K562 (cell line): ENCODE measurements around the gene NPTXR. TPM values are rescaled to one million over a fixed set of nuclear protein-coding genes. Genes with fewer than 3 reads are reported as not detected.

Source experiments
- MYNN ChIP-seq, 2 experiments: sonication (generic); formaldehyde crosslinking in 1 of 2; IDR thresholded peaks; 2 replicates each; pipeline versions ENCODE4 v1.5.0 to v1.6.1; 2016 to 2020; ENCODE audit warnings: antibody characterized with exemption in 1 of 2, missing genetic modification reagents in 1 of 2
- RBFOX2 ChIP-seq: fragments of 200-400 bp; formaldehyde crosslinking; IDR thresholded peaks from 2 replicates; pipeline ENCODE4 v1.6.1; 2017; ENCODE audit warnings: low read depth, mild to moderate bottlenecking, low read length, moderate library complexity
- RREB1 ChIP-seq: fragments of 250-450 bp; sonication (Bioruptor Pico); IDR thresholded peaks from 2 replicates; pipeline ENCODE4 v1.4.0; 2020
- SAFB2 ChIP-seq: fragments of 200-400 bp; formaldehyde crosslinking; IDR thresholded peaks from 2 replicates; pipeline ENCODE4 v1.6.1; 2018; ENCODE audit warnings: borderline replicate concordance, low read length, low read depth, moderate library complexity; ENCODE audit not compliant: severe bottlenecking
- STAT6 ChIP-seq: sonication (generic); formaldehyde crosslinking; IDR thresholded peaks from 2 replicates; pipeline ENCODE4 v1.8.1; 2023; ENCODE audit warnings: mild to moderate bottlenecking, missing genetic modification reagents
- ZNF124 ChIP-seq: sonication (generic); formaldehyde crosslinking; IDR thresholded peaks from 2 replicates; pipeline ENCODE4 v1.8.1; 2022; ENCODE audit warnings: missing genetic modification reagents
- ZNF197 ChIP-seq: fragments of 200-800 bp; sonication (Bioruptor generic); IDR thresholded peaks from 2 replicates; pipeline ENCODE4 v1.6.1; 2016; ENCODE audit warnings: low read depth, missing genetic modification characterization, missing compliant biosample characterization
- ZNF395 ChIP-seq: fragments of 200-800 bp; sonication (Bioruptor generic); IDR thresholded peaks from 2 replicates; pipeline ENCODE4 v1.6.1; 2017; ENCODE audit warnings: missing genetic modification characterization, missing compliant biosample characterization
- polyA plus RNA-seq, 8 experiments: library from polyadenylated mRNA; depleted of rRNA in 4 of 8; stranded (reverse) in 5 of 8; unstranded in 3 of 8; fragments of >200 nt; fragmentation: Nextera tagmentation in 2 of 8; fragmentation: Illumina TruSeq in 1 of 8; extraction: Ambion mirVana in 2 of 8; extraction: Trizol in 1 of 8; gene quantifications; 2 replicates each; pipeline versions ENCODE4 v1.2.1 to v1.2.3, GENCODE V29; 2011 to 2014; ENCODE audit warnings: inconsistent platforms in 1 of 8, missing spikeins in 1 of 8
- total RNA-seq, 7 experiments: library from RNA; depleted of rRNA in 6 of 7; stranded (reverse); fragments of >200 nt in 6 of 7; fragmentation: Illumina TruSeq in 2 of 7; extraction: Trizol in 2 of 7; gene quantifications; 2 replicates each; pipeline versions ENCODE4 v1.2.1 to v1.2.3, GENCODE V29; 2011 to 2021; ENCODE audit warnings: low replicate concordance in 1 of 7
- TF ChIP-seq, protein P1 (sequence below): sonication (generic); formaldehyde crosslinking; IDR thresholded peaks from 2 replicates; pipeline ENCODE4 v1.8.0; 2022; ENCODE audit warnings: missing genetic modification reagents, mild to moderate bottlenecking, borderline replicate concordance
- TF ChIP-seq, protein P2 (sequence below): sonication (generic); formaldehyde crosslinking; IDR thresholded peaks from 2 replicates; pipeline ENCODE4 v1.8.1; 2022; ENCODE audit warnings: missing genetic modification reagents
- TF ChIP-seq, protein P3 (sequence below): sonication (generic); formaldehyde crosslinking; IDR thresholded peaks from 2 replicates; pipeline ENCODE4 v1.8.0; 2022; ENCODE audit warnings: missing genetic modification reagents, mild to moderate bottlenecking, moderate library complexity, borderline replicate concordance

The NPTXR gene
- total and polyA plus RNA-seq, 9 of the 15 experiments (the other 6 are each of a cell fraction or from before 2014, with no cell fraction given) = 0.01 to 3.1 (median 1.1) TPM

DNA sequence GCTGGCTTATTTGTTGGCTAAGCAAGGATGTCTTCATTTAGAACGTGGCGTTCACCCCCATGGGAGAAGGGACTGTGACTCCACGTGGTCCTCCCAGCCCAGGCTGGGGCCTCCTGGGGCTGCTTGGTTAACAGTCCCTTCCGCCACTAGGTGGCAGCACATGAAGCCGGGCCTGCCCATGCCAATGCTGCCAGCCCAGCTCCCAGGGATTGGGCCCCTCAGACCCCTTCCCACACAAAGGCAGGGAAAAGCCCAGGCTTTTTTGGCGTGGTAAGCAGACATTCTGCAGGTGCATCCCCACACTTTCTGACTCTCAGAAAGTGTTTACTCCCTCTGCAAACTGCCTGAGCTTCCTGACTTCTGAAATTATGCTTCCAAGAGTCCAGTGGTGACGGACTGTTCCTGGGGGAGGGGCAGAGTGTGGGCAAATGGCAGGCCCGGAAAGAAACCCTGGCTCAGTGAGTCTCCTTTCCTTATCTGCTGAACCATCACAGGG is 25.1 kb upstream of the NPTXR start (continued):
- TF ChIP-seq RREB1 (CRISPR knock-in tag) (no peak), SAFB2 (no peak), ZNF395 (no peak), ZNF124 (CRISPR knock-in tag) (no peak), RBFOX2 (peak; percentile 39; the same call in 1 of the 2 replicates), ZNF197 (CRISPR knock-in tag) (no peak), MYNN (IDR thresholded peaks at IDR 0.05) (peak; percentile 60; the same call in 1 of the 2 replicates), MYNN (CRISPR knock-in tag; IDR thresholded peaks at IDR 0.05) (no peak), STAT6 (CRISPR knock-in tag) (no peak)
- TF ChIP-seq, protein P1, sequence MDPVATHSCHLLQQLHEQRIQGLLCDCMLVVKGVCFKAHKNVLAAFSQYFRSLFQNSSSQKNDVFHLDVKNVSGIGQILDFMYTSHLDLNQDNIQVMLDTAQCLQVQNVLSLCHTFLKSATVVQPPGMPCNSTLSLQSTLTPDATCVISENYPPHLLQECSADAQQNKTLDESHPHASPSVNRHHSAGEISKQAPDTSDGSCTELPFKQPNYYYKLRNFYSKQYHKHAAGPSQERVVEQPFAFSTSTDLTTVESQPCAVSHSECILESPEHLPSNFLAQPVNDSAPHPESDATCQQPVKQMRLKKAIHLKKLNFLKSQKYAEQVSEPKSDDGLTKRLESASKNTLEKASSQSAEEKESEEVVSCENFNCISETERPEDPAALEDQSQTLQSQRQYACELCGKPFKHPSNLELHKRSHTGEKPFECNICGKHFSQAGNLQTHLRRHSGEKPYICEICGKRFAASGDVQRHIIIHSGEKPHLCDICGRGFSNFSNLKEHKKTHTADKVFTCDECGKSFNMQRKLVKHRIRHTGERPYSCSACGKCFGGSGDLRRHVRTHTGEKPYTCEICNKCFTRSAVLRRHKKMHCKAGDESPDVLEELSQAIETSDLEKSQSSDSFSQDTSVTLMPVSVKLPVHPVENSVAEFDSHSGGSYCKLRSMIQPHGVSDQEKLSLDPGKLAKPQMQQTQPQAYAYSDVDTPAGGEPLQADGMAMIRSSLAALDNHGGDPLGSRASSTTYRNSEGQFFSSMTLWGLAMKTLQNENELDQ (CRISPR knock-in tag) = no peak
- TF ChIP-seq, protein P2, sequence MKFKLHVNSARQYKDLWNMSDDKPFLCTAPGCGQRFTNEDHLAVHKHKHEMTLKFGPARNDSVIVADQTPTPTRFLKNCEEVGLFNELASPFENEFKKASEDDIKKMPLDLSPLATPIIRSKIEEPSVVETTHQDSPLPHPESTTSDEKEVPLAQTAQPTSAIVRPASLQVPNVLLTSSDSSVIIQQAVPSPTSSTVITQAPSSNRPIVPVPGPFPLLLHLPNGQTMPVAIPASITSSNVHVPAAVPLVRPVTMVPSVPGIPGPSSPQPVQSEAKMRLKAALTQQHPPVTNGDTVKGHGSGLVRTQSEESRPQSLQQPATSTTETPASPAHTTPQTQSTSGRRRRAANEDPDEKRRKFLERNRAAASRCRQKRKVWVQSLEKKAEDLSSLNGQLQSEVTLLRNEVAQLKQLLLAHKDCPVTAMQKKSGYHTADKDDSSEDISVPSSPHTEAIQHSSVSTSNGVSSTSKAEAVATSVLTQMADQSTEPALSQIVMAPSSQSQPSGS = no peak
- TF ChIP-seq, protein P3, sequence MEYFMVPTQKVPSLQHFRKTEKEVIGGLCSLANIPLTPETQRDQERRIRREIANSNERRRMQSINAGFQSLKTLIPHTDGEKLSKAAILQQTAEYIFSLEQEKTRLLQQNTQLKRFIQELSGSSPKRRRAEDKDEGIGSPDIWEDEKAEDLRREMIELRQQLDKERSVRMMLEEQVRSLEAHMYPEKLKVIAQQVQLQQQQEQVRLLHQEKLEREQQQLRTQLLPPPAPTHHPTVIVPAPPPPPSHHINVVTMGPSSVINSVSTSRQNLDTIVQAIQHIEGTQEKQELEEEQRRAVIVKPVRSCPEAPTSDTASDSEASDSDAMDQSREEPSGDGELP (CRISPR knock-in tag) = peak; percentile 40; the same call in 1 of the 2 replicates
